GM21786 (cell line): Measurements from ENCODE around the gene ZNF322.
"Not testable (repeated sequence)": the region's sequence is repeated elsewhere in the genome, so short reads cannot be mapped to it uniquely, and the experiment has no call there.

Experiments
- ATAC-seq: cut with Tn5 transposase; IDR thresholded peaks from one replicate; pipeline ENCODE4 v1.9.1; 2021; ENCODE audit not compliant: unreplicated experiment

ZNF322 gene, protein sequence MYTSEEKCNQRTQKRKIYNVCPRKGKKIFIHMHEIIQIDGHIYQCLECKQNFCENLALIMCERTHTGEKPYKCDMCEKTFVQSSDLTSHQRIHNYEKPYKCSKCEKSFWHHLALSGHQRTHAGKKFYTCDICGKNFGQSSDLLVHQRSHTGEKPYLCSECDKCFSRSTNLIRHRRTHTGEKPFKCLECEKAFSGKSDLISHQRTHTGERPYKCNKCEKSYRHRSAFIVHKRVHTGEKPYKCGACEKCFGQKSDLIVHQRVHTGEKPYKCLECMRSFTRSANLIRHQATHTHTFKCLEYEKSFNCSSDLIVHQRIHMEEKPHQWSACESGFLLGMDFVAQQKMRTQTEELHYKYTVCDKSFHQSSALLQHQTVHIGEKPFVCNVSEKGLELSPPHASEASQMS

DNA sequence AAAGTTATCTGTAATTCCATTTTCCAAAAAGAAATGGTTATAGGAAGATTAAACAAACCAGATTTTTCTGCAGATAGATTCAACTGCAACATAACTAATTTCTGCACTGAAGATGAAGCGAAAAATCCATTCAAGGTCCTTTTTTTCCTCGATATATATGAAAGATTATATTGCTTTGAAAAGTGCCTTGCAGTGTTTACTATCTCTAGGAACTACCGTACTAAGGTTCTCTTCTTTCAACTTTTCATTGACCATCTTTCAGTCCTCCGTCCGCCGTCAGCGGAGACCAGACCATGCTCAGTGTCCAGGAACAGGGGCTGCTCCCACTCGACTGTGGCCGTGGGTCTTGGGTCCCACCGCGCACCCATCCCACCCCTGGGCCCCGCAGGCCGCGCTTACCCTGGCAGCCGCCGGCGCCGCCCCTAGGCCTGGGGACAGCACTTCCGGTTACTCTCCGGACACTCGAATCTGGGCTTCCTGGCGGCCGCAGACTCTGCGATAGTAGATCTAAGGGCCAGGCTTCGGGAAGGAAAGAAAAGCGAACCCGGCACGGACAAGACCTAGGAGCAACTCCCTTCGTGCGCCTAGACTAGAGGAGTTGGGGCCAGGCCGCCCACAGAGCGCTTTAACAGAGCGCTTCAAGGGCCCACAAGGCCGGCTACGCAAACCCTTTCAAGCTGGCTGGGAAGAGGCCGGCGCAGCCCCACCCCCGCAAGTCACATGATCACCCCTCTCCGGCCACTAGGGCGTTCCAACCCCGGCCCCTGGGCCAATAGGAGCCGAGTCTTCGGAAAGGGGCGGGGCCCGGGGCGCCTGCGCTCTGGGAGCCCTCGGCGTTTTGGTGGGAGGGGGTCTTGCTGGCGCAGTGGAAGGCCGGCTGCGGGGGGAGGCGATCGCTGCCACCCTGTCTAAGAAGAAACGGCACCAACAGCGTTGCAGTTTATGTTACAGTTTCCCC, at the start of gene ZNF322:
Gene ZNF322, minus strand, starts transcription at position 705 of the 958 bp plus-strand sequence. CDS start 21,193 bp downstream, outside the sequence.
- peak; percentile 97 for ATAC-seq

GRCh38 chr6:26705780-26706179, 46.2 kb upstream of the ZNF322 start:
- not testable (repeated sequence) for ATAC-seq

GRCh38 chr6:26705352-26705751, 45.8 kb upstream of the ZNF322 start:
- ATAC-seq, result not testable (repeated sequence)

- not testable (repeated sequence) for ATAC-seq
These were observed 41.6 kb upstream of the ZNF322 start for GRCh38 chr6:26701023-26701747.

DNA sequence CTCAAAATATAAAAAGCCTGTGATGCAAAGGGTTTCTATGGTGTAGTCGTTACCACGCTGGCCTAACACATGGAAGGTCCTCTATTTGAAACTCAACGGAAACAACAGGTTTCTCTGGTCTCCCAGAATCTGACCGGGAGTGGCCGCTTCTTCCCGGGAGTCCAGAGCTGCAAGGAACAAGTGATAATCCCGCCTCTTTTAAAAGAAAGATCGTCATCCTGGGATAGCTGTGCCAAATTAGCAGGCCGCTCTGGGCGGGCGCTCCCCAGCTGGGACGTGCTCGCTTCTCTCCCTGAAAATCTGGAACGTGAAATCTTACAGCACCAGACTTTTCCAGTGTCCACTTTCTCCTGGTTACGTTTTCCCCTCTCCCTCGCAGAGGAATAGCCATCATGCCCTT, 38.0 kb upstream of the ZNF322 start:
- not testable (repeated sequence) for ATAC-seq

DNA sequence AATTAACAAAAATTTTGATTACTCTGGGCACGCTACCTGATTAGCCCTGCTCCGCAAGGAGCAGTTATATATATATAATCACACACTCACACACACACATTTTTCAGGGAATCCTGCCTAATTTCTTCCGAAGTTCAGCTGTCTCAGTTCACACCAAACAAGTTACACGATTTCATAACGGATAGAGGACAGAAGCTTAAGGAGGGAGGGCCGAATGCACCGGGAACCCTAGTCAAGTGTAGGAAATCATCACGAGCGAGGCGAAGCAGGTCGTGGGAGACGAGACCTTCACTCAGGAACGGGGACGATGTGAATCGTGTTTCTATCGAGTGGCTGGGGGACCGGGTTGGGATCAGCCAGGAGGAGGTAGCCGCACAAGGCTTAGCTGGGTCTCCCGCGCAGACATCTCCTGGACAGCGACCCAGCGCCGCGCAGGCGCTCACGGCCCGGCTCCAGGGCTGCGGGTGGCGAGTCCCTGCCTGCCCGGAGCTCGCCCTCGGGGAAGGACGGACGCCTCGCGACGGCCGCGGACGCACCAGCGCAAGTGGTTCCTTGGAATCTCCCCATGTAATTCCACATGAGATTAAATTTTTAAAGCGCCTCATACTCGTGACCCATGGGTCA, 29.9 kb upstream of the ZNF322 start:
- ATAC-seq, result not testable (repeated sequence)

DNA sequence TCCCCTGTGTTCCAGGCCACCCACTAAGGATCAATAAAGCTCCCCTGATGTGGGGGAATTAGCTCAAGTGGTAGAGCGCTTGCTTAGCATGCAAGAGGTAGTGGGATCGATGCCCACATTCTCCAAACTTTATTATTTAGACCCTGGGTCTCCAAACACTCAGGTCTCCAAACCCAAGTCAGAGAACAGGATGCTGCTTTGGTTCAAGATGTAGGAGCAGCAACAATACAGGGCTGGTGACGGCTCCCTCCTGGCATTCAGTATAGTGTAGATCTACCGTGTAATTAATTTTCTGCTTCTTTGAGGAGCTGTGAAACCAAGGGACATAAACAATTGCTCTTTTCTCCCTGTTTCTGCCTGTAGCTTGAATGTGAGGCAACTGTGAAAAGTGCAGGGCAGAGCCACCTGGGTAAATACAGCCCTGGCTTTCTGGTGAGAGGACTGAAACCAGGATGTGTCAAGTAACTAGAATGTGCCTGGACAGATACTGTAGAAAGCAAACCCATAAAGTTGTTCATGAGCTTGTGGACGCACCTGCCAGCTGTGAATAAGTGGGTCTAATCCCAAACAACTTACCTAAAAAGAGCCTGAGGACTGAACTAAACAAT, 23.0 kb upstream of the ZNF322 start:
- ATAC-seq, result not testable (repeated sequence)

- not testable (repeated sequence) for ATAC-seq
These were observed 13.7 kb upstream of the ZNF322 start for GRCh38 chr6:26673287-26673686.

GRCh38 chr6:26670558-26670957, 11.0 kb upstream of the ZNF322 start:
- not testable (repeated sequence) for ATAC-seq

DNA sequence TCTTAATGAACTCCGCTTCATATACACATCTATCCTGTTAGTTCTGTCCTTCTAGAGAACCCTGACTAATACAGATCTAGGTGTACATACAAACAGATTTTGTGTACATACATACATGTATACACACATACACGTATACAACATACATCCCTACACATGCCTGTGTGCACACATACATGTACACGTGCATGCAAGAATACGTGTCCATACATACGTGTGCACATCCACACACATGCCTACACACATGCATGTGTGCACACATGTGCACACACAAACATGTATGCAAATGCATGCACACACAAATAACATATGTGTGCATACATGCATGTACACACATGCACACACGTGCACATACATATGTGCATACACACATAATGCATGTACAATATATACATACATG, 10.5 kb upstream of the ZNF322 start:
- ATAC-seq, result not testable (repeated sequence)

DNA sequence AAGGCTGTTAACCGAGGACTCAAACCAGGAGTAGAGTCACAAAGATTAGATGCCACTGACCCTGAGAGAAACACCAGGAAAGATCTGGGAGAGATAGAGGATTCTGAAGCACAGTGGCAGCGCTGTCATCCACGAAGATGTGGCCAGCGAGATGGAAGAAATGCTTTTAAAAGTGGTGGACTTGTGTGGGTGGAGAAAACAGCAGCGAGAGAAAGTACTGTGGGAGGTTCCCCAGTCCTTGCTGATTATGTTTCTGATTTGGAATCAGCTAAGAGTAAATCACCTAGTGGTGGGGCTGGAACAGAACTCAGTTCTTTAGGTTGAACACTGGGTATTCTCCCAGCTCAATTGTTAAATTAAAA, 435 bp upstream of the ZNF322 start:
- peak; percentile 23 for ATAC-seq

- no peak for ATAC-seq
These were observed 2.3 kb downstream of the ZNF322 start for GRCh38 chr6:26657256-26657655.

DNA sequence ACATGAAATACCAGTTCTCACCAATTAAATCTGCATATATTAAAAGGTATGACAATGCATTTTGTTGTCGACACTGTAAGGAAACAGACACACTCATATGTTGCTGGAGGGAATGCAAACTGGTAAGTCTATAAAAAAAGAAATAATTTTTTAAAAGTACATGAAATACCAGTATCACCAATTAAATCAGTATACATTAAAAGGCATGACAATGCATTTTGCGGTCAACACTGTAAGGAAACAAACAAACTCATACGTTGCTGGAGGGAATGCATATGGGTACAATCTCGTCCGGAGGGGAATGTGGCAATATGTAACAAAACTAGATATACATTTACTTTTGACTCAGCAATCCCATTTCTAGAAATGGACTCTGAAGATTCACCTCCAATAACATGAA, 6.5 kb downstream of the ZNF322 start:
- no peak for ATAC-seq

DNA sequence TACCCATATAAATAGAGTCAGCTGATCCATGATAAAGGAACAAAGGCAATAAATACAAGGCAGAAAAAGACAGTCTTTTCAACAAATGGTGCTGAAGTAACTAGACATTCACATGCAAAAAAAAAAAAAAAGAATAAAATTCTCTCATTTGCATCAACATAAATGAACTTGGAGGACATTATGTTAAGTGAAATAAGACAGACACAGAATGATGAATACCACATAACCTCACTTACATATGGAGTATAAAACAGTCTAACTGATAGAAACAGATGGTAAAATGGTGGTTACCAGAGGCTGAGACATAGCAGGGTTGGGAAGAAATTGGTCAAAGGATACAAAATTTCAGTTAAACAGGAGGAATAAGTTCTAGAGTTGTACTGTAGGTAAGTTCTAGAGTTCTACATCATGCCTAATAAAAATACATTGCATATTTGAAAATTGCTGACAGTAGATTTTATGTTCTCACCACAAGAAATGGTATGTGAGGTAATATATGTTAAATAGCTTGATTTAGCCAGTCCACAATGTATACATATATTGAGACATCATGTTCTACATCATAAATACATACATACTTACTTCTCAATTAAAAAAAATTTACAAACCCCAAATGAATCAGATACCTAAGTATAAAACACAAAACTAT, 8.3 kb downstream of the ZNF322 start:
- ATAC-seq, result no peak

GRCh38 chr6:26646074-26646473, 13.5 kb downstream of the ZNF322 start:
- no peak for ATAC-seq

DNA sequence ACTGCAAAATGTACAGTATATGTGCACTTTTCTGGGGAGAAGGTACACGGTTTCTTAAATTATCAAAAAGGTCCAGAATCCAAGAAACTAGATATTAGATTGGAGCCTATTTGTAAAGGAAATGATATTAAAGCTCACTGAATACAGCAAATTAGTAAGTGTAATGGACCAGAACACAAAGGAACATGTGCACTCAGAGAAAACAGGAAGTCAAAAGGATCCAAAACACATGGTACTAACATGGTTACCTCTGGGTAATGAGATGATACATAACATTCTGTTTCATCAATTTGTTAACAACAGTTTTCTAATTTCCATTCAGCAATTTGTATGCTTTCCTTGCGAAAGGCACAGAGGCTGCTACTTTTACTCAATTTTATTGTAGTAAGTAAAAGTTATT, 18.7 kb downstream of the ZNF322 start:
- no peak for ATAC-seq

- no peak for ATAC-seq
These were observed 30.2 kb downstream of the ZNF322 start for GRCh38 chr6:26629359-26629758.

GRCh38 chr6:26627843-26628242, 31.7 kb downstream of the ZNF322 start:
- no peak for ATAC-seq

DNA sequence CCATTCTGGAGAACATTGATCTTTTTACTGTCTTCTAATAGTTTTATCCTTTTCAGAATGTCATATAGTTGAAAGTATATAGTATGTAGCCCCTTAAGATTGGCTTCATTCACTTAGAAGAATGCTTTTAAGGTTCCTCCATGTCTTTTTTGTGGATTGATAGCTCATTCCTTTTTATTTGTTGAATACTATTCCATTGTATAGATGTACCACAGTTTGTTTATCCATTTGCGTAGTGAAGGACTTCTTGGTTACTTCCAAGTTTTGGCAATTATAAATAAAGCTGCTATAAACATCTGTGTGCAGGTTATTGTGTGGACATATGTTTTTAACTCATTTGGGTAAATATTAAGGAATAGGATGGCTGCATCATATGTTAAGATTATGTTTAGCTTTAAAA, 35.0 kb downstream of the ZNF322 start:
- ATAC-seq, result no peak
